Activated naive CD8-positive, alpha-beta T cell treated with anti-CD3 and anti-CD28 coated beads, Interleukin-2, amount 50 U/mL, for 24 hours (primary cell): ENCODE measurements around the gene EPGN.
"Not testable (repeated sequence)": the region's sequence is repeated elsewhere in the genome, so short reads cannot be mapped to it uniquely, and the experiment has no call there.

Experiments used
- ATAC-seq: fragments of 150-1000 bp; cut with Tn5 transposase; one replicate; pipeline ENCODE4 v1.10.0; 2021
- DNase-seq: peaks from one replicate; pipeline ENCODE4 v3.0.0; 2021
- H3K27ac Mint-ChIP-seq: one replicate; pipeline ENCODE4 v1.8.0; 2021; ENCODE audit warnings: mild to moderate bottlenecking, mixed read lengths
- H3K27me3 Mint-ChIP-seq: one replicate; pipeline ENCODE4 v1.8.0; 2021; ENCODE audit warnings: mixed read lengths
- H3K36me3 Mint-ChIP-seq: one replicate; pipeline ENCODE4 v1.8.0; 2021; ENCODE audit warnings: low read depth, mixed read lengths
- H3K4me1 Mint-ChIP-seq: one replicate; pipeline ENCODE4 v1.8.0; 2021; ENCODE audit warnings: mixed read lengths
- H3K4me3 Mint-ChIP-seq: one replicate; pipeline ENCODE4 v1.8.0; 2021; ENCODE audit warnings: mild to moderate bottlenecking, moderate library complexity, mixed read lengths
- H3K9me3 Mint-ChIP-seq: one replicate; pipeline ENCODE4 v1.8.0; 2021; ENCODE audit warnings: mixed read lengths

EPGN gene

GRCh38 chr4:74339501-74339900, 31.2 kb downstream of the EPGN start:
- Mint-ChIP-seq H3K27ac (no peak overlapping the region), H3K36me3 (peaks cover 2% of the 10 kb centered on the region), H3K4me3 (no peak overlapping the region), H3K27me3 (peaks cover under 1% of the 10 kb centered on the region), H3K9me3 (peaks cover 32% of the 10 kb centered on the region), H3K4me1 (no peaks in the 10 kb centered on the region)
- DNase-seq: no peak
- no peak for ATAC-seq

GRCh38 chr4:74340421-74340820, 32.2 kb downstream of the EPGN start:
- not testable (repeated sequence) for H3K27ac Mint-ChIP-seq, H3K4me3 Mint-ChIP-seq, H3K4me1 Mint-ChIP-seq, DNase-seq, ATAC-seq, H3K27me3 Mint-ChIP-seq, H3K36me3 Mint-ChIP-seq
- H3K9me3 Mint-ChIP-seq: peaks cover 41% of the 10 kb centered on the region

GRCh38 chr4:74344031-74344430, 35.8 kb downstream of the EPGN start:
- Mint-ChIP-seq H3K27me3 (peaks cover 6% of the 10 kb centered on the region), H3K9me3 (peaks cover 42% of the 10 kb centered on the region)

GRCh38 chr4:74353858-74354257, 45.6 kb downstream of the EPGN start:
- no peaks in the 10 kb centered on the region for H3K4me1 Mint-ChIP-seq
- no peaks in the 10 kb centered on the region for H3K36me3 Mint-ChIP-seq
- H3K27ac Mint-ChIP-seq: no peak overlapping the region
- no peak for DNase-seq
- H3K9me3 Mint-ChIP-seq: no peaks in the 10 kb centered on the region
- peaks cover 9% of the 10 kb centered on the region for H3K27me3 Mint-ChIP-seq
- ATAC-seq: no peak
- no peak overlapping the region for H3K4me3 Mint-ChIP-seq

More at GRCh38 chr4:74344031-74344430, 35.8 kb downstream of the EPGN start:
- ATAC-seq (no peak), DNase-seq (no peak)
- no peaks in the 10 kb centered on the region for H3K4me1 Mint-ChIP-seq
- H3K27ac Mint-ChIP-seq: no peak overlapping the region
- H3K4me3 Mint-ChIP-seq: no peak overlapping the region
- H3K36me3 Mint-ChIP-seq: peaks cover 5% of the 10 kb centered on the region

- ATAC-seq (no peak), DNase-seq (no peak)
- no peak overlapping the region for H3K27ac Mint-ChIP-seq
- H3K27me3 Mint-ChIP-seq: peaks cover 15% of the 10 kb centered on the region
- H3K9me3 Mint-ChIP-seq: no peaks in the 10 kb centered on the region
- no peak overlapping the region for H3K4me3 Mint-ChIP-seq
- H3K4me1 Mint-ChIP-seq: no peaks in the 10 kb centered on the region
- no peaks in the 10 kb centered on the region for H3K36me3 Mint-ChIP-seq
Measured at GRCh38 chr4:74357965-74358364, 49.7 kb downstream of the EPGN start.

- H3K4me3 Mint-ChIP-seq: no peak overlapping the region
- peaks cover 34% of the 10 kb centered on the region for H3K27me3 Mint-ChIP-seq
- no peaks in the 10 kb centered on the region for H3K9me3 Mint-ChIP-seq
Measured at GRCh38 chr4:74361671-74362070, 53.4 kb downstream of the EPGN start.

GRCh38 chr4:74362347-74362746, 54.1 kb downstream of the EPGN start:
- H3K9me3 Mint-ChIP-seq: no peaks in the 10 kb centered on the region
- H3K4me1 Mint-ChIP-seq: peaks cover 11% of the 10 kb centered on the region
- H3K27me3 Mint-ChIP-seq: peaks cover 36% of the 10 kb centered on the region
- H3K4me3 Mint-ChIP-seq: no peak overlapping the region
- H3K36me3 Mint-ChIP-seq: no peaks in the 10 kb centered on the region
- H3K27ac Mint-ChIP-seq: no peak overlapping the region
- no peak for DNase-seq
- ATAC-seq: no peak

More at GRCh38 chr4:74361671-74362070, 53.4 kb downstream of the EPGN start:
- ATAC-seq: no peak
- no peak for DNase-seq
- peaks cover 11% of the 10 kb centered on the region for H3K4me1 Mint-ChIP-seq
- H3K27ac Mint-ChIP-seq: no peak overlapping the region
- no peaks in the 10 kb centered on the region for H3K36me3 Mint-ChIP-seq

GRCh38 chr4:74364256-74364651, 56.0 kb downstream of the EPGN start:
- Mint-ChIP-seq H3K4me1 (peaks cover 11% of the 10 kb centered on the region), H3K36me3 (no peaks in the 10 kb centered on the region), H3K27me3 (peaks cover 36% of the 10 kb centered on the region), H3K9me3 (no peaks in the 10 kb centered on the region), H3K27ac (no peak overlapping the region), H3K4me3 (peak overlapping the region; percentile 68)
- DNase-seq: no peak
- no peak for ATAC-seq

- peak within 1 kb of the TSS; percentile 68 for H3K4me3 Mint-ChIP-seq
- H3K27me3 Mint-ChIP-seq: peaks cover 35% of the 10 kb centered on the region
- peak; percentile 18 for DNase-seq
- H3K9me3 Mint-ChIP-seq: no peaks in the 10 kb centered on the region
- ATAC-seq: peak; percentile 78
- no peaks in the 10 kb centered on the region for H3K36me3 Mint-ChIP-seq
- peaks cover 11% of the 10 kb centered on the region for H3K4me1 Mint-ChIP-seq
- H3K27ac Mint-ChIP-seq: no peak within 1 kb of the TSS
Measured at GRCh38 chr4:74364652-74365491, 56.6 kb downstream of the EPGN start, which contains the start of gene EREG. TSS of gene EREG (plus strand) at chr4:74365145. CDS start at chr4:74365309, 164 bp downstream.

GRCh38 chr4:74365761-74366160, 57.5 kb downstream of the EPGN start:
- Mint-ChIP-seq H3K4me1 (peaks cover 11% of the 10 kb centered on the region), H3K4me3 (no peak overlapping the region), H3K27me3 (peaks cover 36% of the 10 kb centered on the region), H3K36me3 (no peaks in the 10 kb centered on the region), H3K9me3 (no peaks in the 10 kb centered on the region), H3K27ac (no peak overlapping the region)
- ATAC-seq (no peak), DNase-seq (no peak)
